D721Med (cell line): ENCODE data around the gene LKAAEAR1.

Experiments
- DNase-seq: peaks from one replicate; pipeline ENCODE4 v3.0.0; 2011; ENCODE audit warnings: low spot score; ENCODE audit not compliant: insufficient read length
- FAIRE-seq: peaks from 2 replicates; lab custom pipeline; 2011; peaks lifted over from hg19 to GRCh38; lab: Jason Lieb, UNC
- TF ChIP-seq, protein P1 (sequence below): IDR thresholded peaks from 2 replicates; pipeline ENCODE4 v1.5.1; 2012; ENCODE audit warnings: mild to moderate bottlenecking, control low read depth; ENCODE audit not compliant: insufficient read depth; ENCODE audit errors: missing control alignments

LKAAEAR1 gene

GRCh38 chr20:64053841-64054661, 30.1 kb downstream of the LKAAEAR1 start:
- TF ChIP-seq, protein P1, sequence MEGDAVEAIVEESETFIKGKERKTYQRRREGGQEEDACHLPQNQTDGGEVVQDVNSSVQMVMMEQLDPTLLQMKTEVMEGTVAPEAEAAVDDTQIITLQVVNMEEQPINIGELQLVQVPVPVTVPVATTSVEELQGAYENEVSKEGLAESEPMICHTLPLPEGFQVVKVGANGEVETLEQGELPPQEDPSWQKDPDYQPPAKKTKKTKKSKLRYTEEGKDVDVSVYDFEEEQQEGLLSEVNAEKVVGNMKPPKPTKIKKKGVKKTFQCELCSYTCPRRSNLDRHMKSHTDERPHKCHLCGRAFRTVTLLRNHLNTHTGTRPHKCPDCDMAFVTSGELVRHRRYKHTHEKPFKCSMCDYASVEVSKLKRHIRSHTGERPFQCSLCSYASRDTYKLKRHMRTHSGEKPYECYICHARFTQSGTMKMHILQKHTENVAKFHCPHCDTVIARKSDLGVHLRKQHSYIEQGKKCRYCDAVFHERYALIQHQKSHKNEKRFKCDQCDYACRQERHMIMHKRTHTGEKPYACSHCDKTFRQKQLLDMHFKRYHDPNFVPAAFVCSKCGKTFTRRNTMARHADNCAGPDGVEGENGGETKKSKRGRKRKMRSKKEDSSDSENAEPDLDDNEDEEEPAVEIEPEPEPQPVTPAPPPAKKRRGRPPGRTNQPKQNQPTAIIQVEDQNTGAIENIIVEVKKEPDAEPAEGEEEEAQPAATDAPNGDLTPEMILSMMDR: peak; percentile 15
- no peak for FAIRE-seq
- no peak for DNase-seq

DNA sequence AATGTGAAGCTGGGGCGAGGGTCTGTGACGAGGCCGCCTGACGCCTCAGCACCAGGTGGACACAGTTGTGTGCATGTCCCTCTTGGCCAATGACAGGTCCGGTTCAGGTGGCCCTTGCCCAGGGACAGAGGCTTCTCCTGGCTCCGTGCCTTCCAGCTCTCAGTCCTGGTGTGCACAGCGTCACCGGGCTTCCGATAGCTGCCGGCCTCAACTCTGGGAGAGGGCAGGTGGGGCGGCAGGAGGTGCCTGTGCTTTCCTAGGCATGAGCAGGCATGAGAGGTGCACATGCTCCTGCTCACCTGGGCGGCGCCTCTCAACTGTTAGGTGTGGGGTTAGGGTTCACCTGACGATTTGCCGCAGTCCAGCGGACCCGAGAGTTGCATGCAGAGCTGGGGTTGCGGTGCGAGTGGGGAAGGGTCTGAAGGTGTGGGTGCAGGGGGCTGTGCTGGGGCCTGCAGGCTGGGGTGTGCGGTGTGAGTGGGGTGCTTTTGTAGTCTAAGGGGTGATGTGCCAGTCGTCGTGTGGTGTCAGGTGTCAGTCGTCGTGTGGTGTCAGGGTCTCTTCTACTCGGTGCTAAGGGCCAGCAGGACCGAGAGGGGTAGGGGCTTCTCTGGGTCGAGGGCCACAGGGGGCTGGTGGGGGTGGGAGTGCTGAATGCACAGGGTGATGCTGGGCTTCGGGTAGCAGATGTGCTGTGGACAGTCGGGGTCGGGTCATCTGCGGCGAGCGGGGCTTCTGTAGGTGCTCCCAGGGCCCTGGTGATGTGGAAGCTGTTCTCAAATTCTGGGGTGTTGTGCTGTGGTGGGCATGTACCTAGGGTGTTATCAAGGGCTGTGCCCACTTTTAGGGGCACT, 31.0 kb downstream of the LKAAEAR1 start:
- FAIRE-seq (no peak), DNase-seq (no peak)
- TF ChIP-seq, protein P1: no peak

- FAIRE-seq (no peak), DNase-seq (no peak)
- TF ChIP-seq, protein P1: no peak
Observed at GRCh38 chr20:64052326-64052722, 31.9 kb downstream of the LKAAEAR1 start.

- TF ChIP-seq, protein P1: no peak
- DNase-seq (no peak), FAIRE-seq (no peak)
Observed at GRCh38 chr20:64051561-64052325, 32.5 kb downstream of the LKAAEAR1 start.

GRCh38 chr20:64051033-64051452, 33.2 kb downstream of the LKAAEAR1 start:
- TF ChIP-seq, protein P1: no peak
- no peak for FAIRE-seq
- no peak for DNase-seq

DNA sequence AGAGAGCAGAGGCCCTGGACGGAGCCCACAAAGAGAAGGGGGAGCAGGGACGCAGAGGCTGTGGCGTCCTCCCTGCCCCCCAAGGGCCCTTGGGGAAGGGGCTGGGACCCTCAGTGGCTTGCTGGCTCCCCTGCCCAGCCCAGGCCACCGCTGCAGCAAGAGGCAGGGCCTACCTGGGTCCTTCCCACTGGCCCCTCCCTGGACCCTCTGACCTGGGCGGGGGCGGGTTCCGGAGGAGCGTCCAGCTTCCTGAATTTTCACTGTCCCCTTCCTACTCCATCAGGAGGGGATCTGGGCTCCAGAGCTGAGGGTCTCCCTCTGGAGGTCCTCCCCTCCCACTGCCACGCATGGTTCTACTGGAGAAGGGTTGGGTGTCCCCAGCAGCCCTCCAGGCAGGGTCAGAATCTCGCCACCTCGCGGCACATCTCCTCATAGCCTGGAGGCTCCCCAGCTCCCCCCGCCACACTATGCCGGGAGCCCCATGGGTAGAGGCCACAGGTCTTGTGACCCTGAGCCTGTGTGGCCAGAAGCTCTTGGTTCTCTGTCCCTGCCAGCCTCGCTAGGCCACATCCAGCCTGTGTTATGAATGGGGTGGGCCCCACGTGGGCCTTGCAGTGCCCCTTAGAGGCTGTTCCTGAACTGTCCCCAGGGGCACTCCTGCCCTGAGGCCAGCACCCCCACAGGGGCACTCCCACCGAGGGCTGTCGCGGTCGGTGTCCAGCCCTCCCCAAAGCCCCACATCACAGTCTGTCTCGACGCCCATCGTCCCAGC, 33.8 kb downstream of the LKAAEAR1 start:
- DNase-seq (no peak), FAIRE-seq (no peak)
- TF ChIP-seq, protein P1: no peak
